Chondrocyte (in vitro differentiated cells): ENCODE results near the gene PTGR2. TPM values are rescaled to one million over a fixed set of nuclear protein-coding genes. Genes with fewer than 3 reads are reported as not detected.

ENCODE experiments used
- DNase-seq: peaks from one replicate; pipeline ENCODE4 v3.0.0; 2021; ENCODE audit warnings: mixed read lengths, low spot score
- H3K27ac Mint-ChIP-seq: one replicate; pipeline ENCODE4 v1.8.0; 2021; ENCODE audit warnings: mild to moderate bottlenecking, moderate library complexity, mixed read lengths; ENCODE audit not compliant: unreplicated experiment
- H3K27me3 Mint-ChIP-seq: 2 replicates; pipeline ENCODE4 v1.8.0; 2021; ENCODE audit warnings: low read depth, mixed read lengths
- H3K36me3 Mint-ChIP-seq: 2 replicates; pipeline ENCODE4 v1.8.0; 2021; ENCODE audit warnings: low read depth, mixed read lengths
- H3K4me1 Mint-ChIP-seq: 2 replicates; pipeline ENCODE4 v1.8.0; 2021; ENCODE audit warnings: low read depth, mild to moderate bottlenecking, mixed read lengths
- H3K4me3 Mint-ChIP-seq: one replicate; pipeline ENCODE4 v1.8.0; 2021; ENCODE audit warnings: mild to moderate bottlenecking, moderate library complexity, mixed read lengths; ENCODE audit not compliant: unreplicated experiment
- H3K9me3 Mint-ChIP-seq: 2 replicates; pipeline ENCODE4 v1.8.0; 2021; ENCODE audit warnings: low read depth, mixed read lengths
- total RNA-seq: library from RNA; stranded (reverse); gene quantifications from 3 replicates; pipeline ENCODE4 v1.2.1, GENCODE V29; 2021
- TF ChIP-seq, protein P1 (sequence below): fragments of 200-600 bp; sonication (generic); IDR thresholded peaks from 2 replicates; pipeline ENCODE4 v1.5.0; 2021; ENCODE audit warnings: antibody characterized with exemption, mild to moderate bottlenecking, moderate library complexity

The PTGR2 gene
- total RNA-seq, 1 donor from 2014 or later = 2.1 TPM

DNA sequence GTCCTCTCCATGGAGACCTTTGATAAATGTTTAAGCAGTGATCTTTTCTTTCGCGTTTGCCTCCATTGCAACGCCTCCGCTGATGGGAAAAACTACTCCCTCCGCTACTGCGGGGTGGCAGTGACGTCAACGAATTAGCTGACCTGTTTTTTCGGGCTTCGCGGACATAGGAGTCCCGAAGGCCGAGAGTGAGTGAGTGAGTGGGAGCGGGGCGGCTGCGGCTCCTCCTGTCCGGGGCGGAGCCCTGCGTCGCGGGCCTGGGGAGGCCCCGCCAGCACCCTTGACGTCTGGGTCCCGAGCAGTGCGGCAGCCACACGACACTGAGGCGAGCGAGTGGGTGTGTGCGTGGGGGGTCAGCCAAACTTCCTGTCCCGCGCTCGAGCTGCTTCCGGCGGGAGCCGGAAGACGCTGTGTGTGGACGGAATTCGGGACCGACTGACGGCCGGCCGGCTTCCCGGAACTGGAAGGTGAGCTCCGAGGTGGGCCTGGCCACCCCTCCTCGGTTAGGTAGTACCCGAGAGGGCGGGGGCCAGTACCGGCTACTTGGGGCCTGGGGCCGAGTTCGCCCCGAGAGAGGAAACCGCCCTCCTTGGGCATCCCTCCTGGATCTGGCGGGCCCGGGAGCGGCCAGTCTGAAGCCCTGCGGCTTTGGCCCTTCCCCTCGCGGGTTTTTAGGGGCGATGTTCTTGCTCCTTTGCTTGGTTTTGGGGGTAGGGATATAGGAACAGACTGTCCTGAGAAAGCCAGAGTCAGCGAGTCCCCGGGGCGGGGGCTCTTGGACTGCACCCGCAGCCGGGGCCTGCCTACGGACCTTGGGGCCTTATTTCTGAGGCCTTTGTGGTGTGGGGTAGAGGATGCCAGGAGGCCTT is 35.1 kb downstream of the PTGR2 start, which contains the start of gene ZNF410:
TSS of gene ZNF410 (plus strand) at position 411 of the 869 bp plus-strand sequence. CDS start 5,317 bp downstream, outside the sequence.
- TF ChIP-seq, protein P1, sequence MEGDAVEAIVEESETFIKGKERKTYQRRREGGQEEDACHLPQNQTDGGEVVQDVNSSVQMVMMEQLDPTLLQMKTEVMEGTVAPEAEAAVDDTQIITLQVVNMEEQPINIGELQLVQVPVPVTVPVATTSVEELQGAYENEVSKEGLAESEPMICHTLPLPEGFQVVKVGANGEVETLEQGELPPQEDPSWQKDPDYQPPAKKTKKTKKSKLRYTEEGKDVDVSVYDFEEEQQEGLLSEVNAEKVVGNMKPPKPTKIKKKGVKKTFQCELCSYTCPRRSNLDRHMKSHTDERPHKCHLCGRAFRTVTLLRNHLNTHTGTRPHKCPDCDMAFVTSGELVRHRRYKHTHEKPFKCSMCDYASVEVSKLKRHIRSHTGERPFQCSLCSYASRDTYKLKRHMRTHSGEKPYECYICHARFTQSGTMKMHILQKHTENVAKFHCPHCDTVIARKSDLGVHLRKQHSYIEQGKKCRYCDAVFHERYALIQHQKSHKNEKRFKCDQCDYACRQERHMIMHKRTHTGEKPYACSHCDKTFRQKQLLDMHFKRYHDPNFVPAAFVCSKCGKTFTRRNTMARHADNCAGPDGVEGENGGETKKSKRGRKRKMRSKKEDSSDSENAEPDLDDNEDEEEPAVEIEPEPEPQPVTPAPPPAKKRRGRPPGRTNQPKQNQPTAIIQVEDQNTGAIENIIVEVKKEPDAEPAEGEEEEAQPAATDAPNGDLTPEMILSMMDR = no peak
- H3K27me3 Mint-ChIP-seq = no peaks in the 10 kb centered on the region
- H3K9me3 Mint-ChIP-seq = no peaks in the 10 kb centered on the region
- peak; percentile 97 for DNase-seq
- H3K27ac Mint-ChIP-seq = peak within 1 kb of the TSS; percentile 98
- H3K4me1 Mint-ChIP-seq = peaks cover 42% of the 10 kb centered on the region
- H3K36me3 Mint-ChIP-seq = no peaks in the 10 kb centered on the region
- H3K4me3 Mint-ChIP-seq = peak within 1 kb of the TSS; percentile 93

DNA sequence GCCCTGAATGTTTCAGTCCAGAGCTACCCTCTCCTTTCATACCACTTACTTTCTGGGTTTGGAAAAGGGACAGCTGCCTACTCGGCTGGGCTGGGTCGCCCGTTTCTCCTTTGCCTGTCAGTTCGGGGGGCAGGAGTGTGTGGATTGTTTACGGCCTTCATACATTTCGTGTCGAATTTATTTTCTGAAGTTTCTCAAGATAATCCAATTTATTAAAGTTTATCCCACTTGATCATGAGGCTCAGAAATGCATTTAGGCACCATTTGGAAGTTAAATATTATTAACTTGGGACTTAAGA is 35.6 kb downstream of the PTGR2 start:
- Mint-ChIP-seq H3K36me3 (no peaks in the 10 kb centered on the region), H3K4me1 (peaks cover 42% of the 10 kb centered on the region), H3K27ac (peak overlapping the region; percentile 98), H3K4me3 (peak overlapping the region; percentile 93), H3K9me3 (no peaks in the 10 kb centered on the region), H3K27me3 (no peaks in the 10 kb centered on the region)
- DNase-seq = no peak
- TF ChIP-seq, protein P1 = no peak

DNA sequence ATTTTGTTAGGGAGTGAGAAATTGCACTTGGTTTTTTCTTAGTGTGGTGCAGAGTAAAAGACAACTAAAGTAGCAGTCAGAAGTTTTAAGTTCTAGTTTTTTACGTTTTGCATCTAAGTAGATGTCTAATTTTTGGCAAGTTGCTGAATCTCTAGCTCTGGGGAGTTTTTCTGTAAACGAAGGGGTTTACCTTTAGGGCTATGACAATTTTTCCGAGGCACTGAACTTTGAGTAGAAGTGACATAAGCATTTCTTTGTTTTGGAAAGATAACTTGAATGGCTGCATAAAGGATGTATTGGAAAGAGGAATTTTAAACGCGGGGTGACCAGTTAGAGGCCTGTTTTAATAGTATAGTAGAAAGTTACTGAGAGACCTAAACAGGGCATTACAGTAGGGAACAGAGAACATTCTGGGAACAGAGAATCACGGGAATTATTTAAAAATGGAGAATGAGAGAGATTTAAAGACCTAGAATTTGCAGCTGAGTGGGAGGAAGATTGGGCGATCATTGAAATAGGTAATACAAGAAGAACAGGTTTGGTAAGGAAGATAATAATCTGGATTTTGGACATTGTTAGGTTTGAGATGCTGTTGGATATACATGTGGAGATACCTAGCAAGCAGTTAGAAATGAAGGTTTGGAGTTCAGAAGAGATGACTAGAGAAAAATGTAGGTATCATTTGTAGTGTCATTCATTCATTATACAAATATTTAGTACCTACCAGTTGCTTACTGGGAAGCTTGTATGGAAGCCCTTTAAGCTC is 36.2 kb downstream of the PTGR2 start:
- TF ChIP-seq, protein P1 = no peak
- Mint-ChIP-seq H3K9me3 (no peaks in the 10 kb centered on the region), H3K4me1 (peaks cover 42% of the 10 kb centered on the region), H3K27me3 (no peaks in the 10 kb centered on the region), H3K27ac (peak overlapping the region; percentile 98), H3K4me3 (peak overlapping the region; percentile 93), H3K36me3 (no peaks in the 10 kb centered on the region)
- no peak for DNase-seq

DNA sequence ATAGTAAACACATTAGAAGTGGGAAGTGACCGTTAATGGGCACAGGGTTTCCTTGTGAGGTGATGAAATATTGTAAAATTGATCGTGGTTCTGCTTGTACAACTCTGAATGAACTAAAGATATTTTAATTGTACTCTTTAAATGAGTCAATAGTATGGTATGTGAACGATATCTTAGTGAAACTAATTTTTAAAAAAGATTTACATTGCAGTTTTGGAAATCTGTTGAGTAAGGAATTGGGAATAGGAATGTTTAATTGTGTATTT is 36.8 kb downstream of the PTGR2 start:
- Mint-ChIP-seq H3K9me3 (no peaks in the 10 kb centered on the region), H3K4me1 (peaks cover 42% of the 10 kb centered on the region), H3K36me3 (no peaks in the 10 kb centered on the region), H3K27me3 (no peaks in the 10 kb centered on the region), H3K4me3 (peak overlapping the region; percentile 93), H3K27ac (peak overlapping the region; percentile 98)
- no peak for DNase-seq
- TF ChIP-seq, protein P1 = no peak

DNA sequence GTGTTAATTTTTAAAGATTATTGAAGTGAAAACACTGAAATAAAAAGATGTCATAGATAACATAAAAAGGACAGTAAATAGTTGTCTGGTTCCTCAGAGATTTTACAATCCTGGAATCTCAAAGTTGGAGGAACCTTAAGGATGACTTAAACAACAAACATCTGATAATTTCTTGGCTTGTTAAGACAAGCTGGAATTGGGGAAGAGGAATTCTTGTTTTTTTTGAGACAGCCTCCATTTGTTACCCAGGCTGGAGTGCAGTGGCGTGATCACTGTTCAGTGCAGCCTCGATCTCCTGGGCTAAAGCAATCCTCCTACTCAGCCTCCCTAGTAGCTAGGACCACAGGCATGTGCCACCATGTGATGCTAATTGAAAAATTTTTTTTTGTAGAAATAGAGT is 37.3 kb downstream of the PTGR2 start:
- H3K27me3 Mint-ChIP-seq = no peaks in the 10 kb centered on the region
- no peaks in the 10 kb centered on the region for H3K9me3 Mint-ChIP-seq
- H3K4me1 Mint-ChIP-seq = peaks cover 42% of the 10 kb centered on the region
- no peak overlapping the region for H3K4me3 Mint-ChIP-seq
- H3K36me3 Mint-ChIP-seq = peaks cover 3% of the 10 kb centered on the region
- TF ChIP-seq, protein P1 = no peak
- no peak for DNase-seq
- no peak overlapping the region for H3K27ac Mint-ChIP-seq
